ENCODE results near the gene SLC11A2.
"Not testable (repeated sequence)": the region's sequence is repeated elsewhere in the genome, so short reads cannot be mapped to it uniquely, and the experiment has no call there.

The SLC11A2 gene

DNA sequence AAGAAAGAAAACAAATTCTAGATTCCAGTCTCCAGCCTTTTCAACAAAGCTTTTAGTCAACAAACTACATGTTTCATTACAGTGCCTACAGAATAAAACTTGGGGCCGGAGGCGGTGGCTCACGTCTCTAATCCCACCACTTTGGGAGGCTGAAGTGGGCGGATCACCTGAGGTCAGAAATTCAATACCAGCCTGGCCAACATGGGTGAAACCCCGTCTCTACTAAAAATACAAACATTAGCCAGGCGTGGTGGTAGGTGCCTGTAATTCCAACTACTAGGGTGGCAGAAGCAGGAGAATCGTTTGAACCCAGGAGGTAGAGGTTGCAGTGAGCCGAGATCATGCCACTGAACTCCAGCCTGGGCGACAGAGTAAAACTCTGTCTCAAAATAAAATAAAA, 11.7 kb downstream of the SLC11A2 start:
- H3K36me3 Mint-ChIP-seq; H3K4me3 Mint-ChIP-seq; H3K27ac Mint-ChIP-seq; H3K9me3 Mint-ChIP-seq (ENCODE audit: low read depth); H3K27me3 Mint-ChIP-seq: not testable (repeated sequence)
- peaks cover 51% of the 10 kb centered on the region for H3K4me1 Mint-ChIP-seq (ENCODE audit: low read depth)

DNA sequence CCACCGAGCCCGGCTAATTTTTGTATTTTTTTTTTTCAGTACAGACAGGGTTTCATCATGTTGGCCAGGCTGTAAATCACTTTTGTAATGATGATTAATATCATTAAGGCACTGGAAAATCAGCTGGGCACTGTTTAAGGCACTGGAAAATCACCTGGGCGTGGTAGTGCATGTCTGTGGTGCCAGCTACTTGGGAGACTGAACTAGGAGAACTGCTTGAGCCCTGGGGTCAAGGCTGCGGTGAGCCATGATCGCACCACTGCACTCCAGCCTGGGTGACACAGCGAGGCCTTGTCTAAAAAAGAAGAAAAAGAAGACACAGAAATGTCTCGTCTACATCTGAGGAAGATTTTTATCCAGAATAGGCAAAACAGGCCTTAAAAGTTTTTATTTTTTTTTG, 12.7 kb downstream of the SLC11A2 start:
- Mint-ChIP-seq H3K4me3 (no peak overlapping the region), H3K9me3 (ENCODE audit: low read depth) (no peaks in the 10 kb centered on the region), H3K4me1 (ENCODE audit: low read depth) (peaks cover 53% of the 10 kb centered on the region), H3K27ac (peak overlapping the region; percentile 22), H3K27me3 (no peaks in the 10 kb centered on the region), H3K36me3 (peaks cover 4% of the 10 kb centered on the region)

- Mint-ChIP-seq H3K36me3 (peaks cover 4% of the 10 kb centered on the region), H3K4me1 (ENCODE audit: low read depth) (peaks cover 54% of the 10 kb centered on the region), H3K4me3 (no peak overlapping the region), H3K27ac (peak overlapping the region; percentile 7), H3K9me3 (ENCODE audit: low read depth) (no peaks in the 10 kb centered on the region), H3K27me3 (no peaks in the 10 kb centered on the region)
These were observed 13.5 kb downstream of the SLC11A2 start for GRCh38 chr12:51012570-51013236.

GRCh38 chr12:51011955-51012354, 14.2 kb downstream of the SLC11A2 start:
- Mint-ChIP-seq H3K27me3 (no peaks in the 10 kb centered on the region), H3K27ac (no peak overlapping the region), H3K36me3 (peaks cover 4% of the 10 kb centered on the region), H3K4me3 (no peak overlapping the region), H3K4me1 (ENCODE audit: low read depth) (peaks cover 48% of the 10 kb centered on the region), H3K9me3 (ENCODE audit: low read depth) (no peaks in the 10 kb centered on the region)

- Mint-ChIP-seq H3K4me3 (peak overlapping the region; percentile 75), H3K27me3 (no peaks in the 10 kb centered on the region), H3K27ac (peak overlapping the region; percentile 93), H3K36me3 (peaks cover 12% of the 10 kb centered on the region), H3K9me3 (ENCODE audit: low read depth) (no peaks in the 10 kb centered on the region), H3K4me1 (ENCODE audit: low read depth) (peaks cover 44% of the 10 kb centered on the region)
These were observed 17.1 kb downstream of the SLC11A2 start for GRCh38 chr12:51009056-51009440.

- Mint-ChIP-seq H3K36me3 (peaks cover 14% of the 10 kb centered on the region), H3K4me1 (ENCODE audit: low read depth) (peaks cover 43% of the 10 kb centered on the region), H3K27me3 (no peaks in the 10 kb centered on the region), H3K4me3 (peak overlapping the region; percentile 75), H3K27ac (peak overlapping the region; percentile 93), H3K9me3 (ENCODE audit: low read depth) (no peaks in the 10 kb centered on the region)
These were observed 17.7 kb downstream of the SLC11A2 start for GRCh38 chr12:51008329-51009055.

- H3K4me1 Mint-ChIP-seq (ENCODE audit: low read depth), result peaks cover 24% of the 10 kb centered on the region
- peaks cover 14% of the 10 kb centered on the region for H3K36me3 Mint-ChIP-seq
- H3K27ac Mint-ChIP-seq, result peak overlapping the region; percentile 58
- no peaks in the 10 kb centered on the region for H3K27me3 Mint-ChIP-seq
- no peak overlapping the region for H3K4me3 Mint-ChIP-seq
- H3K9me3 Mint-ChIP-seq (ENCODE audit: low read depth), result no peaks in the 10 kb centered on the region
These were observed 20.5 kb downstream of the SLC11A2 start for GRCh38 chr12:51005671-51006070.

DNA sequence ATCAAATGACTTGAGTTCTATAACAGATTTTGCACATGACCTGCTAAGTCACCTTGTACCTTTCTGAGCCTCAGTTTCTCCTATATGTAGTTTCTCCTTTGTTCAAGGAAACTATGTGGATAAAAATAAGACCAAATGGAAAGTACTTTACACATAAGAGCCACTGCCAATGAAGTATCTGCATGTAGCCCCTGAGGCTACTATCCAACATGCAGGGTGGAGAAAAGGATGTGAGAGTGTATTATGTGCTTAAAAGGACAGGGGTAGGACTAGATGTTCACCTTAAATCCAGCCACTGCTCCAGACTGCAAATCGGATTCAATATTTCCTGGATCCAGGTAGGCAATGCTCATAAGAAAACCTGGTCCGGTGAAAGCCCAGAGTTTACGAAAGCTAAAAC, 21.2 kb downstream of the SLC11A2 start:
- H3K9me3 Mint-ChIP-seq (ENCODE audit: low read depth), result no peaks in the 10 kb centered on the region
- H3K27me3 Mint-ChIP-seq, result no peaks in the 10 kb centered on the region
- peaks cover 19% of the 10 kb centered on the region for H3K36me3 Mint-ChIP-seq
- peak overlapping the region; percentile 58 for H3K27ac Mint-ChIP-seq
- no peak overlapping the region for H3K4me3 Mint-ChIP-seq
- H3K4me1 Mint-ChIP-seq (ENCODE audit: low read depth), result peaks cover 26% of the 10 kb centered on the region

- no peaks in the 10 kb centered on the region for H3K27me3 Mint-ChIP-seq
- H3K4me1 Mint-ChIP-seq (ENCODE audit: low read depth), result peaks cover 22% of the 10 kb centered on the region
- peaks cover 21% of the 10 kb centered on the region for H3K36me3 Mint-ChIP-seq
- no peaks in the 10 kb centered on the region for H3K9me3 Mint-ChIP-seq (ENCODE audit: low read depth)
- H3K4me3 Mint-ChIP-seq, result no peak overlapping the region
- H3K27ac Mint-ChIP-seq, result peak overlapping the region; percentile 6
These were observed 21.7 kb downstream of the SLC11A2 start for GRCh38 chr12:51004504-51004903.

DNA sequence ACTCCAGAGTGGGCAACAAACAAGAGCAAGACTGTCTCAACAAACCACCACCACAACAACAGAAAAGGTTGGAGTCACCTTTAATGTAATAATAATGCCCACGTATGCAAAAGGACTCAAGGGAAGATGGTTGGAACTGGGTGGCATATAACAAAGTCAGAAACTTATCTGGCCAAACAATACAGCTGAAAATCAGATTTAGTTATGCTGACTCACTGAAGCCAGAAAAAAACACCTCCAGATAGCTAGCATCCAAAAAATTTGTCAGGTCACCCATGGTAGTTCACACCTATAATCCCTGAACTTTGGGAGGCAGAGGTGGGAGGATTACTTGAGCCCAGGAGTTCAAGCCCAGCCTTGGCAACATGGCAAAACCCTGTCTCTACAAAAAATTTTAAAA, 24.4 kb downstream of the SLC11A2 start:
- Mint-ChIP-seq H3K27ac (no peak overlapping the region), H3K9me3 (ENCODE audit: low read depth) (no peaks in the 10 kb centered on the region), H3K27me3 (no peaks in the 10 kb centered on the region), H3K36me3 (peaks cover 21% of the 10 kb centered on the region), H3K4me3 (no peak overlapping the region), H3K4me1 (ENCODE audit: low read depth) (peaks cover 13% of the 10 kb centered on the region)

DNA sequence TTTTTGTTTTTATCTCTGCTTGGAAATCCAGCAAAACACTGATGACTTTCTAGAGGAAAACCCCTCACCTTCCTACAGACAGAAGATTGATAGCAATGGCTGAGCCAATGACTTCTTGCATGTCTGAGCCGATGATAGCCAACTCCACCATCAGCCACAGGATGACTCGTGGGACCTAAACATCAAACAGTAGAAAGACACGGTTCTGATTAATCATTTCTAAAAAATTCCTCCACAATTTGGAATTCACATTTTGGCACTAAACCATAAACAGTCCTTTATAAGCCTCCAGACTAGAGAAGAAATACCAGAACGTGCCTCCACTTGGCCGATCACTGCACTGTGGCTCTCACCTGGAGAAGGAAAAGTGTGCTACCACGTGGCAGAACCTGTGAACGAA, 25.9 kb downstream of the SLC11A2 start:
- H3K27me3 Mint-ChIP-seq, result no peaks in the 10 kb centered on the region
- H3K4me1 Mint-ChIP-seq (ENCODE audit: low read depth), result peaks cover 13% of the 10 kb centered on the region
- H3K27ac Mint-ChIP-seq, result peak overlapping the region; percentile 70
- no peaks in the 10 kb centered on the region for H3K9me3 Mint-ChIP-seq (ENCODE audit: low read depth)
- H3K4me3 Mint-ChIP-seq, result no peak overlapping the region
- peaks cover 27% of the 10 kb centered on the region for H3K36me3 Mint-ChIP-seq

DNA sequence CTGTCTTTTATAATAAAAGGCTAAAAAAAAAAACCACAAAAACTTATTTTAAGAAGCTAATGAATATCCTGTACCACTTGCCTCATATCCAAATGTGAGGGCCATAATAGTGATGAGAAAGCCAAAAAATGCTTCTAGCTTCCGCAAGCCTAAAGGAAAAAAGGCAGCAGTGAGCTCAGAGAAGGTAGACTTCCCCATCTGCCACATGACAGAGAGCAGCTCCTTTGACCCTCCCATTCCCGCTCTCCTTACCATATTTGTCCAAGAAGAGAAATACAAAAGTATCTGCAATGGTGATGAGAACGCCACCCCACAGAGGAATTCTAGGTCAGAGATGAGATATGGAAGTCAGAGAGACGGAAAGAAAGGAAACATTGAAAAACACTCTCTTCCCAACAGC, 27.1 kb downstream of the SLC11A2 start:
- H3K4me3 Mint-ChIP-seq, result no peak overlapping the region
- no peaks in the 10 kb centered on the region for H3K9me3 Mint-ChIP-seq (ENCODE audit: low read depth)
- peaks cover 29% of the 10 kb centered on the region for H3K36me3 Mint-ChIP-seq
- no peaks in the 10 kb centered on the region for H3K27me3 Mint-ChIP-seq
- peak overlapping the region; percentile 52 for H3K27ac Mint-ChIP-seq
- H3K4me1 Mint-ChIP-seq (ENCODE audit: low read depth), result peaks cover 13% of the 10 kb centered on the region

GRCh38 chr12:50992819-50993218, 33.4 kb downstream of the SLC11A2 start:
- H3K27ac Mint-ChIP-seq, result no peak overlapping the region
- no peaks in the 10 kb centered on the region for H3K27me3 Mint-ChIP-seq
- peaks cover 2% of the 10 kb centered on the region for H3K4me1 Mint-ChIP-seq (ENCODE audit: low read depth)
- peaks cover 28% of the 10 kb centered on the region for H3K36me3 Mint-ChIP-seq
- H3K4me3 Mint-ChIP-seq, result no peak overlapping the region
- H3K9me3 Mint-ChIP-seq (ENCODE audit: low read depth), result no peaks in the 10 kb centered on the region

GRCh38 chr12:50991291-50991690, 34.9 kb downstream of the SLC11A2 start:
- H3K27ac Mint-ChIP-seq, result peak overlapping the region; percentile 67
- H3K4me1 Mint-ChIP-seq (ENCODE audit: low read depth), result peaks cover 13% of the 10 kb centered on the region
- H3K27me3 Mint-ChIP-seq, result no peaks in the 10 kb centered on the region
- no peaks in the 10 kb centered on the region for H3K9me3 Mint-ChIP-seq (ENCODE audit: low read depth)
- H3K36me3 Mint-ChIP-seq, result peaks cover 21% of the 10 kb centered on the region
- H3K4me3 Mint-ChIP-seq, result no peak overlapping the region

DNA sequence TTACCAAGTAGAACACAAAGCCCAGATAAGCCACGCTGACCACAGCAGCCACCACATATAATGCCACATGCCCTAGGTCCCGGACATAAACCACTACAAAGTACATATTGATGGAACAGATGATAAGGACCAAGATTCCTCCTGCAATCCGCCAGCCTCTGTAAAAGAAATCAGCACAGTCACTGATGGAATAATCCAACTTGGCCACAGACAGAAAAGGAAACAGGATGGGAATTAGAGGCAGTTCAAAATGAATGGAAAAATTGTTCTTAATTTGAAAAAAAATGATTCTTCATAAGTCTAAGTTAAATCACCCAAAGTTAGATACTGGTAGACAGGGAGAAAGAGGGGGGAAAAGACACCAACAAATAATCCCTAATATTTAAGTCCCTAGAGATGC, 35.4 kb downstream of the SLC11A2 start:
- H3K9me3 Mint-ChIP-seq (ENCODE audit: low read depth), result no peaks in the 10 kb centered on the region
- peaks cover 17% of the 10 kb centered on the region for H3K4me1 Mint-ChIP-seq (ENCODE audit: low read depth)
- no peak overlapping the region for H3K4me3 Mint-ChIP-seq
- no peaks in the 10 kb centered on the region for H3K27me3 Mint-ChIP-seq
- peak overlapping the region; percentile 25 for H3K27ac Mint-ChIP-seq
- peaks cover 21% of the 10 kb centered on the region for H3K36me3 Mint-ChIP-seq
